ENCODE data around the gene RARRES1.

RARRES1 gene

GRCh38 chr3:158731938-158732855 lies at the start of gene RARRES1:
TSS of gene RARRES1 (minus strand) at chr3:158732457. CDS start at chr3:158732415, 42 bp downstream.
- DNase-seq: peak in 1 of 2 donors; percentile 17

GRCh38 chr3:158781849-158782248 lies 49.6 kb upstream of the RARRES1 start:
- DNase-seq: no peak

- no peak for DNase-seq
Observed at GRCh38 chr3:158781191-158781590, 48.9 kb upstream of the RARRES1 start.

GRCh38 chr3:158780766-158781165 lies 48.5 kb upstream of the RARRES1 start:
- DNase-seq: no peak

- no peak for DNase-seq
Observed at GRCh38 chr3:158777161-158777873, 45.1 kb upstream of the RARRES1 start.

GRCh38 chr3:158776531-158776930 lies 44.3 kb upstream of the RARRES1 start:
- DNase-seq: no peak

- DNase-seq: no peak
Observed at GRCh38 chr3:158775426-158776410, 43.5 kb upstream of the RARRES1 start.

GRCh38 chr3:158774965-158775364 lies 42.7 kb upstream of the RARRES1 start:
- no peak for DNase-seq

- no peak for DNase-seq
Observed at GRCh38 chr3:158773845-158774830, 41.9 kb upstream of the RARRES1 start.

GRCh38 chr3:158773166-158773565 lies 40.9 kb upstream of the RARRES1 start:
- DNase-seq: no peak

GRCh38 chr3:158771982-158772381 lies 39.7 kb upstream of the RARRES1 start:
- no peak for DNase-seq

GRCh38 chr3:158771577-158771976 lies 39.3 kb upstream of the RARRES1 start:
- DNase-seq: no peak

GRCh38 chr3:158770741-158771350 lies 38.6 kb upstream of the RARRES1 start:
- no peak for DNase-seq

- no peak for DNase-seq
Observed at GRCh38 chr3:158769952-158770740, 37.9 kb upstream of the RARRES1 start.

- DNase-seq: no peak
Observed at GRCh38 chr3:158769549-158769948, 37.3 kb upstream of the RARRES1 start.

GRCh38 chr3:158768881-158769543 lies 36.8 kb upstream of the RARRES1 start:
- DNase-seq: no peak

GRCh38 chr3:158768361-158768787 lies 36.1 kb upstream of the RARRES1 start:
- no peak for DNase-seq

GRCh38 chr3:158766364-158766763 lies 34.1 kb upstream of the RARRES1 start:
- no peak for DNase-seq

GRCh38 chr3:158765518-158766205 lies 33.4 kb upstream of the RARRES1 start:
- DNase-seq: no peak

Data from CD4-positive, alpha-beta T cell treated with Interleukin-4 for 1 hour (primary cell).